ENCODE results near the gene AHDC1.

DNA sequence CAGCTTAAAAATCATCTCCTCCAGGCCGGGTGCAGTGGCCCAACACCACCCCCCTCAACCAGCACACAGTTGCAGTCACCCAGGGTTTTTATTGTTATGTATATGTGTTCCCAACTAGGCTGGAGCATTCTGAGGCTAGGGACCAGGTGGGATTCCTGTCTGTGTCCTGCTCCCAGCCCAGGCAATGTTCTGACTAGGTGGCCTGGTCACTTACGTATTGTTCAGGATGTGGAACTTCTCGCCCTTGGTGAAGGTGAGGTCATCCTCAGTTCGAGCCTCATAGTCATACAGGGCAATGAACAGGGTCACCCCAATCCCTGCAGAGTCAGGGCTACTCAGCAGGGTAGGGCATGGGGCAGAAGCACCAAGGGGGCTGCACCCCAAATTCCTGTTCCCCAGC, 18.9 kb upstream of the AHDC1 start:
- TF ChIP-seq POLR2A (IDR thresholded peaks at IDR 0.05): no peak
- TF ChIP-seq, protein P1, sequence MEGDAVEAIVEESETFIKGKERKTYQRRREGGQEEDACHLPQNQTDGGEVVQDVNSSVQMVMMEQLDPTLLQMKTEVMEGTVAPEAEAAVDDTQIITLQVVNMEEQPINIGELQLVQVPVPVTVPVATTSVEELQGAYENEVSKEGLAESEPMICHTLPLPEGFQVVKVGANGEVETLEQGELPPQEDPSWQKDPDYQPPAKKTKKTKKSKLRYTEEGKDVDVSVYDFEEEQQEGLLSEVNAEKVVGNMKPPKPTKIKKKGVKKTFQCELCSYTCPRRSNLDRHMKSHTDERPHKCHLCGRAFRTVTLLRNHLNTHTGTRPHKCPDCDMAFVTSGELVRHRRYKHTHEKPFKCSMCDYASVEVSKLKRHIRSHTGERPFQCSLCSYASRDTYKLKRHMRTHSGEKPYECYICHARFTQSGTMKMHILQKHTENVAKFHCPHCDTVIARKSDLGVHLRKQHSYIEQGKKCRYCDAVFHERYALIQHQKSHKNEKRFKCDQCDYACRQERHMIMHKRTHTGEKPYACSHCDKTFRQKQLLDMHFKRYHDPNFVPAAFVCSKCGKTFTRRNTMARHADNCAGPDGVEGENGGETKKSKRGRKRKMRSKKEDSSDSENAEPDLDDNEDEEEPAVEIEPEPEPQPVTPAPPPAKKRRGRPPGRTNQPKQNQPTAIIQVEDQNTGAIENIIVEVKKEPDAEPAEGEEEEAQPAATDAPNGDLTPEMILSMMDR (IDR thresholded peaks at IDR 0.05): no peak

Measured in ovary (tissue), 3 donors.